ENCODE results near the gene PHACTR2. TPM values are rescaled to one million over a fixed set of nuclear protein-coding genes. Genes with fewer than 3 reads are reported as not detected.

Gene PHACTR2
- total and polyA plus RNA-seq, 2 of the 13 experiments (the other 11 are each of a cell fraction or from before 2014, with no cell fraction given), result 11.3 to 28.2 TPM

DNA sequence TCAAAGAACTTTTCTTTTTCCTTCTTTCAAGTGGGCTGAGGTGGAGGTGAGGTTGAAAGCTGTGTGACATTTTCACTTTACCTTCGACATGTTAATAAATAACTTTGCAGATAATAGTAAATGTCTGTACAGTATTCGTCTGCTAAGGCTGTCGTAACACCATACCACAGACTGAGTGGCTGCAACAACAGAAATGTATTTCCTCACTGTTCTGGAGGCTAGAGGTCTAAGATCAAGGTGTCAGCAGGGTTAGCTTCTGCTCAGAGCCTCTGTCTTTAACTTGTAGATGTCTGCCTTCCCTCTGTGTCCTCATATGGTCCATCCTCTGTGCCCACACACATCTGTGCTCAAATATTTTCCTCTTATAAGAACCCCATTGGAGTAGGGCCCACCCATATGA, 14.9 kb downstream of the PHACTR2 start (continued):
- TF ChIP-seq, protein P1, sequence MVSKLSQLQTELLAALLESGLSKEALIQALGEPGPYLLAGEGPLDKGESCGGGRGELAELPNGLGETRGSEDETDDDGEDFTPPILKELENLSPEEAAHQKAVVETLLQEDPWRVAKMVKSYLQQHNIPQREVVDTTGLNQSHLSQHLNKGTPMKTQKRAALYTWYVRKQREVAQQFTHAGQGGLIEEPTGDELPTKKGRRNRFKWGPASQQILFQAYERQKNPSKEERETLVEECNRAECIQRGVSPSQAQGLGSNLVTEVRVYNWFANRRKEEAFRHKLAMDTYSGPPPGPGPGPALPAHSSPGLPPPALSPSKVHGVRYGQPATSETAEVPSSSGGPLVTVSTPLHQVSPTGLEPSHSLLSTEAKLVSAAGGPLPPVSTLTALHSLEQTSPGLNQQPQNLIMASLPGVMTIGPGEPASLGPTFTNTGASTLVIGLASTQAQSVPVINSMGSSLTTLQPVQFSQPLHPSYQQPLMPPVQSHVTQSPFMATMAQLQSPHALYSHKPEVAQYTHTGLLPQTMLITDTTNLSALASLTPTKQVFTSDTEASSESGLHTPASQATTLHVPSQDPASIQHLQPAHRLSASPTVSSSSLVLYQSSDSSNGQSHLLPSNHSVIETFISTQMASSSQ (IDR thresholded peaks at IDR 0.05; ENCODE audit: low read depth), result peak; percentile 98
- TF ChIP-seq, protein P1 (CRISPR knock-in tag; IDR thresholded peaks at IDR 0.05; ENCODE audit: borderline replicate concordance), result peak; percentile 99
- TF ChIP-seq TP53 (CRISPR knock-in tag; conservative IDR thresholded peaks at IDR 0.05) (no peak), ZNF263 (CRISPR knock-in tag; IDR thresholded peaks at IDR 0.05) (no peak), BORCS8-MEF2B (CRISPR knock-in tag; IDR thresholded peaks at IDR 0.05) (0 out of 2 replicates have a peak, but pooled peaks have one; percentile 66), ELF4 (CRISPR knock-in tag; IDR thresholded peaks at IDR 0.05; ENCODE audit: borderline replicate concordance) (peak; percentile 55; the same call in 1 of the 2 replicates), ZNF441 (CRISPR knock-in tag; IDR thresholded peaks at IDR 0.05; ENCODE audit: borderline replicate concordance) (no peak), HOXD1 (CRISPR knock-in tag; IDR thresholded peaks at IDR 0.05) (no peak), CCDC6 (CRISPR knock-in tag; IDR thresholded peaks at IDR 0.05) (peak; percentile 56; the same call in 1 of the 2 replicates), ZNF891 (CRISPR knock-in tag; IDR thresholded peaks at IDR 0.05) (no peak), ATM (IDR thresholded peaks at IDR 0.05; ENCODE audit: borderline replicate concordance) (no peak), ZSCAN12 (CRISPR knock-in tag; IDR thresholded peaks at IDR 0.05) (no peak), ARNTL (CRISPR knock-in tag; IDR thresholded peaks at IDR 0.05) (no peak), YY1 (IDR thresholded peaks at IDR 0.05; ENCODE audit: insufficient read depth, insufficient replicate concordance, low read depth, low read length) (no peak), HNRNPLL (IDR thresholded peaks at IDR 0.05; ENCODE audit: low read depth, low read length, poor library complexity, severe bottlenecking) (no peak), IRF2 (CRISPR knock-in tag; IDR thresholded peaks at IDR 0.05) (peak; percentile 85), CC2D1A (CRISPR knock-in tag; IDR thresholded peaks at IDR 0.05) (no peak)
- TF ChIP-seq, protein P2, sequence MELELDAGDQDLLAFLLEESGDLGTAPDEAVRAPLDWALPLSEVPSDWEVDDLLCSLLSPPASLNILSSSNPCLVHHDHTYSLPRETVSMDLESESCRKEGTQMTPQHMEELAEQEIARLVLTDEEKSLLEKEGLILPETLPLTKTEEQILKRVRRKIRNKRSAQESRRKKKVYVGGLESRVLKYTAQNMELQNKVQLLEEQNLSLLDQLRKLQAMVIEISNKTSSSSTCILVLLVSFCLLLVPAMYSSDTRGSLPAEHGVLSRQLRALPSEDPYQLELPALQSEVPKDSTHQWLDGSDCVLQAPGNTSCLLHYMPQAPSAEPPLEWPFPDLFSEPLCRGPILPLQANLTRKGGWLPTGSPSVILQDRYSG (CRISPR knock-in tag; IDR thresholded peaks at IDR 0.05), result no peak
- TF ChIP-seq, protein P3, sequence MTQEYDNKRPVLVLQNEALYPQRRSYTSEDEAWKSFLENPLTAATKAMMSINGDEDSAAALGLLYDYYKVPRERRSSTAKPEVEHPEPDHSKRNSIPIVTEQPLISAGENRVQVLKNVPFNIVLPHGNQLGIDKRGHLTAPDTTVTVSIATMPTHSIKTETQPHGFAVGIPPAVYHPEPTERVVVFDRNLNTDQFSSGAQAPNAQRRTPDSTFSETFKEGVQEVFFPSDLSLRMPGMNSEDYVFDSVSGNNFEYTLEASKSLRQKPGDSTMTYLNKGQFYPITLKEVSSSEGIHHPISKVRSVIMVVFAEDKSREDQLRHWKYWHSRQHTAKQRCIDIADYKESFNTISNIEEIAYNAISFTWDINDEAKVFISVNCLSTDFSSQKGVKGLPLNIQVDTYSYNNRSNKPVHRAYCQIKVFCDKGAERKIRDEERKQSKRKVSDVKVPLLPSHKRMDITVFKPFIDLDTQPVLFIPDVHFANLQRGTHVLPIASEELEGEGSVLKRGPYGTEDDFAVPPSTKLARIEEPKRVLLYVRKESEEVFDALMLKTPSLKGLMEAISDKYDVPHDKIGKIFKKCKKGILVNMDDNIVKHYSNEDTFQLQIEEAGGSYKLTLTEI (CRISPR knock-in tag; conservative IDR thresholded peaks at IDR 0.05), result no peak
- TF ChIP-seq, protein P4, sequence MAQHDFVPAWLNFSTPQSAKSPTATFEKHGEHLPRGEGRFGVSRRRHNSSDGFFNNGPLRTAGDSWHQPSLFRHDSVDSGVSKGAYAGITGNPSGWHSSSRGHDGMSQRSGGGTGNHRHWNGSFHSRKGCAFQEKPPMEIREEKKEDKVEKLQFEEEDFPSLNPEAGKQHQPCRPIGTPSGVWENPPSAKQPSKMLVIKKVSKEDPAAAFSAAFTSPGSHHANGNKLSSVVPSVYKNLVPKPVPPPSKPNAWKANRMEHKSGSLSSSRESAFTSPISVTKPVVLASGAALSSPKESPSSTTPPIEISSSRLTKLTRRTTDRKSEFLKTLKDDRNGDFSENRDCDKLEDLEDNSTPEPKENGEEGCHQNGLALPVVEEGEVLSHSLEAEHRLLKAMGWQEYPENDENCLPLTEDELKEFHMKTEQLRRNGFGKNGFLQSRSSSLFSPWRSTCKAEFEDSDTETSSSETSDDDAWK (CRISPR knock-in tag; IDR thresholded peaks at IDR 0.05), result no peak
- TF ChIP-seq, protein P5, sequence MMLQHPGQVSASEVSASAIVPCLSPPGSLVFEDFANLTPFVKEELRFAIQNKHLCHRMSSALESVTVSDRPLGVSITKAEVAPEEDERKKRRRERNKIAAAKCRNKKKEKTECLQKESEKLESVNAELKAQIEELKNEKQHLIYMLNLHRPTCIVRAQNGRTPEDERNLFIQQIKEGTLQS (CRISPR knock-in tag; IDR thresholded peaks at IDR 0.05), result no peak
- TF ChIP-seq, protein P6, sequence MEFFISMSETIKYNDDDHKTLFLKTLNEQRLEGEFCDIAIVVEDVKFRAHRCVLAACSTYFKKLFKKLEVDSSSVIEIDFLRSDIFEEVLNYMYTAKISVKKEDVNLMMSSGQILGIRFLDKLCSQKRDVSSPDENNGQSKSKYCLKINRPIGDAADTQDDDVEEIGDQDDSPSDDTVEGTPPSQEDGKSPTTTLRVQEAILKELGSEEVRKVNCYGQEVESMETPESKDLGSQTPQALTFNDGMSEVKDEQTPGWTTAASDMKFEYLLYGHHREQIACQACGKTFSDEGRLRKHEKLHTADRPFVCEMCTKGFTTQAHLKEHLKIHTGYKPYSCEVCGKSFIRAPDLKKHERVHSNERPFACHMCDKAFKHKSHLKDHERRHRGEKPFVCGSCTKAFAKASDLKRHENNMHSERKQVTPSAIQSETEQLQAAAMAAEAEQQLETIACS (CRISPR knock-in tag; IDR thresholded peaks at IDR 0.05), result no peak

All from HepG2 (cell line).